ENCODE data around the gene OR5K4. TPM values are rescaled to one million over a fixed set of nuclear protein-coding genes. Genes with fewer than 3 reads are reported as not detected.

The OR5K4 gene
- not detected for total RNA-seq (2013)
- not detected for polyA plus RNA-seq
- not detected in 2 replicates for polyA minus RNA-seq
- total RNA-seq: 0 to 0.69 (median 0) reads per million in 11 experiments

- Histone ChIP-seq H3K9ac (ENCODE audit: insufficient read depth, low read length, poor library complexity, severe bottlenecking) (no peak within 1 kb of the TSS), H3K4me1 (ENCODE audit: control insufficient read depth in 1 of 2, insufficient read depth in 2 of 2, low read length in 2 of 2) (no peaks in the 10 kb centered on the region), H3K27ac (ENCODE audit: low read depth in 1 of 2, low read length in 2 of 2) (no peak within 1 kb of the TSS), H3K36me3 (replicated peaks in 1 of 2; ENCODE audit: control insufficient read depth in 1 of 2, insufficient read depth in 2 of 2, low read length in 2 of 2) (no peaks in the 10 kb centered on the region), H3K9me3 (replicated peaks in 1 of 2; ENCODE audit: control insufficient read depth in 1 of 2, insufficient read depth in 1 of 2, low read length in 2 of 2) (no peaks in the 10 kb centered on the region), H3K4me2 (replicated peaks; ENCODE audit: extremely low read depth, low read length, poor library complexity, severe bottlenecking) (no peak within 1 kb of the TSS), H4K20me1 (ENCODE audit: insufficient read depth, low read length) (no peaks in the 10 kb centered on the region), H3K79me2 (ENCODE audit: insufficient read depth, low read length) (no peaks in the 10 kb centered on the region), H2AFZ (ENCODE audit: insufficient read depth, low read depth, low read length, poor library complexity, severe bottlenecking) (no peak within 1 kb of the TSS), H3K27me3 (ENCODE audit: control insufficient read depth in 2 of 2, insufficient read depth in 2 of 2, low read length in 2 of 2) (no peaks in the 10 kb centered on the region), H3K4me3 (replicated peaks in 1 of 3; ENCODE audit: low read depth in 2 of 3, low read length in 3 of 3) (no peak within 1 kb of the TSS)
- no peak for DNase-seq
- H3K27me3 Mint-ChIP-seq (ENCODE audit: low read depth in 3 of 3): peaks cover 0 to 4% (median 0%) of the 10 kb centered on the region in 3 donors
- no peak within 1 kb of the TSS for H3K27ac Mint-ChIP-seq
- no peaks in the 10 kb centered on the region for H3K36me3 Mint-ChIP-seq
- no peak within 1 kb of the TSS for H3K4me3 Mint-ChIP-seq
- no peaks in the 10 kb centered on the region for H3K4me1 Mint-ChIP-seq
- no peak for TF ChIP-seq CTCF (IDR thresholded peaks at IDR 0.05)
- intact Hi-C loops (cut with micrococcal nuclease): no loop called here
- H3K9me3 Mint-ChIP-seq: peaks cover 0 to 5% (median 0%) of the 10 kb centered on the region in 7 donors
- no CpG with 5 or more reads among the region's 2 CpGs for WGBS (ENCODE audit: insufficient coverage)
Measured at GRCh38 chr3:98353554-98353953, at the start of gene OR5K4. Gene OR5K4 (plus strand): TSS chr3:98353854. CDS start chr3:98353854, 0 bp downstream.

- TF ChIP-seq CTCF (IDR thresholded peaks at IDR 0.05): no peak
- Histone ChIP-seq H3K79me2 (ENCODE audit: insufficient read depth, low read length) (no peaks in the 10 kb centered on the region), H3K27me3 (ENCODE audit: control insufficient read depth in 2 of 2, insufficient read depth in 2 of 2, low read length in 2 of 2) (no peaks in the 10 kb centered on the region), H3K27ac (ENCODE audit: low read depth in 1 of 2, low read length in 2 of 2) (no peak overlapping the region), H3K9me3 (replicated peaks in 1 of 2; ENCODE audit: control insufficient read depth in 1 of 2, insufficient read depth in 1 of 2, low read length in 2 of 2) (no peaks in the 10 kb centered on the region), H2AFZ (ENCODE audit: insufficient read depth, low read depth, low read length, poor library complexity, severe bottlenecking) (no peak overlapping the region), H4K20me1 (ENCODE audit: insufficient read depth, low read length) (no peaks in the 10 kb centered on the region), H3K4me1 (ENCODE audit: control insufficient read depth in 1 of 2, insufficient read depth in 2 of 2, low read length in 2 of 2) (no peaks in the 10 kb centered on the region), H3K36me3 (replicated peaks in 1 of 2; ENCODE audit: control insufficient read depth in 1 of 2, insufficient read depth in 2 of 2, low read length in 2 of 2) (no peaks in the 10 kb centered on the region), H3K9ac (ENCODE audit: insufficient read depth, low read length, poor library complexity, severe bottlenecking) (no peak overlapping the region), H3K4me3 (replicated peaks in 1 of 3; ENCODE audit: low read depth in 2 of 3, low read length in 3 of 3) (no peak overlapping the region), H3K4me2 (replicated peaks; ENCODE audit: extremely low read depth, low read length, poor library complexity, severe bottlenecking) (no peak overlapping the region)
- no peak overlapping the region for H3K4me3 Mint-ChIP-seq
- H3K36me3 Mint-ChIP-seq: no peaks in the 10 kb centered on the region
- H3K27me3 Mint-ChIP-seq (ENCODE audit: low read depth in 3 of 3): peaks cover 0 to 2% (median 2%) of the 10 kb centered on the region in 3 donors
- intact Hi-C loops (cut with micrococcal nuclease): no loop called here
- no peak for DNase-seq
- H3K4me1 Mint-ChIP-seq: no peaks in the 10 kb centered on the region
- H3K27ac Mint-ChIP-seq: no peak overlapping the region
- WGBS (ENCODE audit: insufficient coverage): no CpG with 5 or more reads among the region's 2 CpGs
- H3K9me3 Mint-ChIP-seq: no peaks in the 10 kb centered on the region
Measured at GRCh38 chr3:98322101-98322500, 31.6 kb upstream of the OR5K4 start.

Data from CD14-positive monocyte (primary cell).